Measurements from ENCODE around the gene MPP2. TPM values are rescaled to one million over a fixed set of nuclear protein-coding genes. Genes with fewer than 3 reads are reported as not detected.

MPP2 gene
- total and polyA plus RNA-seq, 2 experiments from 2014 or later, result 1.3 to 1.4 TPM

- H3K9me2 ChIP-seq (replicated peaks; ENCODE audit: insufficient read depth), result no peaks in the 10 kb centered on the region
- H3K27ac ChIP-seq, result no peak overlapping the region
- no peak for DNase-seq (ENCODE audit: low spot score)
- no peak overlapping the region for H3K4me3 ChIP-seq
- no peaks in the 10 kb centered on the region for H3K79me2 ChIP-seq
- H3K36me3 ChIP-seq (replicated peaks; ENCODE audit: insufficient read depth, low read depth), result no peaks in the 10 kb centered on the region
- H3K4me1 ChIP-seq (ENCODE audit: insufficient read depth), result peaks cover 5% of the 10 kb centered on the region
- no peaks in the 10 kb centered on the region for H3K27me3 ChIP-seq
- 95% methylated on average over 12 of the region's 12 CpGs for WGBS (ENCODE audit: low lambda C conversion rate, missing lambda C conversion rate)
- no peak overlapping the region for H2AFZ ChIP-seq
- H4K20me1 ChIP-seq (ENCODE audit: insufficient read depth, poor library complexity, severe bottlenecking), result no peaks in the 10 kb centered on the region
- H3K9me3 ChIP-seq (ENCODE audit: low read depth), result no peaks in the 10 kb centered on the region
- no peak for TF ChIP-seq EZH2phosphoT487 (IDR thresholded peaks at IDR 0.05; ENCODE audit: low read depth, severe bottlenecking, unreplicated experiment)
- TF ChIP-seq EZH2 (IDR thresholded peaks at IDR 0.05; ENCODE audit: borderline replicate concordance), result no peak
- TF ChIP-seq, protein P1, sequence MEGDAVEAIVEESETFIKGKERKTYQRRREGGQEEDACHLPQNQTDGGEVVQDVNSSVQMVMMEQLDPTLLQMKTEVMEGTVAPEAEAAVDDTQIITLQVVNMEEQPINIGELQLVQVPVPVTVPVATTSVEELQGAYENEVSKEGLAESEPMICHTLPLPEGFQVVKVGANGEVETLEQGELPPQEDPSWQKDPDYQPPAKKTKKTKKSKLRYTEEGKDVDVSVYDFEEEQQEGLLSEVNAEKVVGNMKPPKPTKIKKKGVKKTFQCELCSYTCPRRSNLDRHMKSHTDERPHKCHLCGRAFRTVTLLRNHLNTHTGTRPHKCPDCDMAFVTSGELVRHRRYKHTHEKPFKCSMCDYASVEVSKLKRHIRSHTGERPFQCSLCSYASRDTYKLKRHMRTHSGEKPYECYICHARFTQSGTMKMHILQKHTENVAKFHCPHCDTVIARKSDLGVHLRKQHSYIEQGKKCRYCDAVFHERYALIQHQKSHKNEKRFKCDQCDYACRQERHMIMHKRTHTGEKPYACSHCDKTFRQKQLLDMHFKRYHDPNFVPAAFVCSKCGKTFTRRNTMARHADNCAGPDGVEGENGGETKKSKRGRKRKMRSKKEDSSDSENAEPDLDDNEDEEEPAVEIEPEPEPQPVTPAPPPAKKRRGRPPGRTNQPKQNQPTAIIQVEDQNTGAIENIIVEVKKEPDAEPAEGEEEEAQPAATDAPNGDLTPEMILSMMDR (IDR thresholded peaks at IDR 0.05; ENCODE audit: poor library complexity), result no peak
- no peak overlapping the region for H3K4me2 ChIP-seq
Measured at GRCh38 chr17:43881181-43881580, 26.2 kb downstream of the MPP2 start.

DNA sequence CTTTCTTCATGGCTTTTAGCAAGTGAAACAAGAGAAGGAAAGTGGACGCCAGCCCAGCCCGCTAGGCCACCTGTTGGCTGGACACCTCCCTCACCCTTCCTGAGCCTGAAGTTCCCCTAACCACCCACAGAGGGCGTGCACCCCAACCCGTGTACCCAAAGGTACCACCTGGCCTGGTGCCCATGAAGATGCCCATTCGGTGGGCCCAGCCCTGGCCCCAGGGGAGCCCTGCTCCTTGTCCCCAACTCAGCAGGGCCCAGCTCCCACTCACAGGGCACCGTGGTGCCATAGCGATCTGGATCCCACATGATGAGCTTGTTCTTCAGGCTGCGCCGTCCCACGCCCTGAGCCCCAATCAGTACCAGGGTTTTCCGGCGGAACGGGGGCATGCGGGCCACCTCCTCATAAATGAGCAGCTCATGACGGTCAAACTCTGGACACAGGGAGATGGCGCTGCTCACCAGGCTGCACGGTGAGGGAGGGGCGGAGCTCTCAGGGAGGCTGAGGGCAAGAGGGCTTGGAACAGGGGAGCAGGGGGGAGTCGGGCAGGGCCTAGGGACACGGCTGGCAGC lies 26.8 kb downstream of the MPP2 start:
- Histone ChIP-seq H3K9me3 (ENCODE audit: low read depth) (no peaks in the 10 kb centered on the region), H4K20me1 (ENCODE audit: insufficient read depth, poor library complexity, severe bottlenecking) (no peaks in the 10 kb centered on the region), H3K4me2 (no peak overlapping the region), H3K4me1 (ENCODE audit: insufficient read depth) (peaks cover 5% of the 10 kb centered on the region), H3K27me3 (no peaks in the 10 kb centered on the region), H3K36me3 (replicated peaks; ENCODE audit: insufficient read depth, low read depth) (no peaks in the 10 kb centered on the region), H3K27ac (no peak overlapping the region), H3K79me2 (no peaks in the 10 kb centered on the region), H3K9me2 (replicated peaks; ENCODE audit: insufficient read depth) (no peaks in the 10 kb centered on the region), H2AFZ (no peak overlapping the region), H3K4me3 (no peak overlapping the region)
- peak; percentile 49 for DNase-seq (ENCODE audit: low spot score)
- TF ChIP-seq, protein P1 (IDR thresholded peaks at IDR 0.05; ENCODE audit: poor library complexity), result peak; percentile 46
- TF ChIP-seq EZH2 (IDR thresholded peaks at IDR 0.05; ENCODE audit: borderline replicate concordance), result no peak
- no peak for TF ChIP-seq EZH2phosphoT487 (IDR thresholded peaks at IDR 0.05; ENCODE audit: low read depth, severe bottlenecking, unreplicated experiment)
- 84% methylated on average over 18 of the region's 20 CpGs for WGBS (ENCODE audit: low lambda C conversion rate, missing lambda C conversion rate)

GRCh38 chr17:43879723-43880419 lies 27.5 kb downstream of the MPP2 start:
- no peaks in the 10 kb centered on the region for H3K79me2 ChIP-seq
- TF ChIP-seq EZH2phosphoT487 (IDR thresholded peaks at IDR 0.05; ENCODE audit: low read depth, severe bottlenecking, unreplicated experiment) (no peak), EZH2 (IDR thresholded peaks at IDR 0.05; ENCODE audit: borderline replicate concordance) (no peak)
- TF ChIP-seq, protein P1 (IDR thresholded peaks at IDR 0.05; ENCODE audit: poor library complexity), result no peak
- no peaks in the 10 kb centered on the region for H3K27me3 ChIP-seq
- H3K4me3 ChIP-seq, result no peak overlapping the region
- H2AFZ ChIP-seq, result no peak overlapping the region
- no peaks in the 10 kb centered on the region for H4K20me1 ChIP-seq (ENCODE audit: insufficient read depth, poor library complexity, severe bottlenecking)
- DNase-seq (ENCODE audit: low spot score), result no peak
- H3K9me3 ChIP-seq (ENCODE audit: low read depth), result no peaks in the 10 kb centered on the region
- WGBS (ENCODE audit: low lambda C conversion rate, missing lambda C conversion rate), result 93% methylated on average over 20 of the region's 20 CpGs
- H3K4me1 ChIP-seq (ENCODE audit: insufficient read depth), result peaks cover 5% of the 10 kb centered on the region
- no peaks in the 10 kb centered on the region for H3K36me3 ChIP-seq (replicated peaks; ENCODE audit: insufficient read depth, low read depth)
- H3K9me2 ChIP-seq (replicated peaks; ENCODE audit: insufficient read depth), result no peaks in the 10 kb centered on the region
- H3K4me2 ChIP-seq, result no peak overlapping the region
- no peak overlapping the region for H3K27ac ChIP-seq

Data from hepatocyte (in vitro differentiated cells).